Colonic mucosa (tissue), 4 donors: ENCODE measurements around the gene EARS2. TPM values are rescaled to one million over a fixed set of nuclear protein-coding genes. Genes with fewer than 3 reads are reported as not detected.
"Not testable (repeated sequence)": the region's sequence is repeated elsewhere in the genome, so short reads cannot be mapped to it uniquely, and the experiment has no call there.

Experiments used
- DNase-seq: peaks from one replicate; pipeline ENCODE4 v3.0.0-alpha.2; 2020
- H3K27ac ChIP-seq: fragments of 200-600 bp; one replicate; pipeline ENCODE4 v1.8.0; 2021
- H3K27me3 ChIP-seq: fragments of 200-600 bp; one replicate; pipeline ENCODE4 v1.8.0; 2021
- H3K36me3 ChIP-seq: fragments of 200-600 bp; one replicate; pipeline ENCODE4 v1.8.0; 2021
- H3K4me1 ChIP-seq: fragments of 200-600 bp; one replicate; pipeline ENCODE4 v1.8.0; 2021; ENCODE audit warnings: mild to moderate bottlenecking
- H3K4me3 ChIP-seq: fragments of 200-600 bp; one replicate; pipeline ENCODE4 v1.8.0; 2021
- H3K9ac ChIP-seq, 2 donors: one replicate each; pipeline ENCODE4 v1.7.0; 2013; ENCODE audit warnings: control low read depth in 2 of 2, low read depth in 2 of 2, low read length in 2 of 2
- H3K9me3 ChIP-seq: fragments of 200-600 bp; one replicate; pipeline ENCODE4 v1.8.0; 2021
- CTCF ChIP-seq: fragments of 200-600 bp; IDR thresholded peaks from one replicate; pipeline ENCODE4 v1.8.0; 2022; ENCODE audit warnings: antibody characterized with exemption, mild to moderate bottlenecking
- intact Hi-C: fragments of 100-400 bp; cut with DNase I; formaldehyde crosslinking; loops from one replicate; pipeline ENCODE4 v1.14.1; 2022
- total RNA-seq, 2 donors: library from RNA; stranded (reverse); fragmentation: NEBNext Ultra II Directional in 1 of 2; extraction: Animal tissue kit (Norgen Biotek cat#: 25700) in 1 of 2; gene quantifications; one replicate each; pipeline ENCODE4 v1.2.1, GENCODE V29; 2021
- donor health status: healthy.
- donor health status: DM: no; HTN: no; CAD: no.
- donor health status: DM: no; HTN: no; CAD: no.

EARS2 gene
- total RNA-seq, 2 donors from 2014 or later: 12.3 to 28.7 TPM

- Histone ChIP-seq H3K9ac (no peak overlapping the region), H3K4me3 (no peak overlapping the region), H3K27ac (no peak overlapping the region), H3K36me3 (peaks cover 9% of the 10 kb centered on the region), H3K9me3 (no peaks in the 10 kb centered on the region), H3K27me3 (no peaks in the 10 kb centered on the region), H3K4me1 (no peaks in the 10 kb centered on the region)
- no peak for DNase-seq
- intact Hi-C loops: no loop called here
- no peak for TF ChIP-seq CTCF
Observed at GRCh38 chr16:23484510-23485256, 72.5 kb downstream of the EARS2 start.

- H3K4me1 ChIP-seq, H3K27me3 ChIP-seq: not testable (repeated sequence)
- H3K36me3 ChIP-seq: peaks cover 12% of the 10 kb centered on the region
Observed at GRCh38 chr16:23483492-23483891, 73.7 kb downstream of the EARS2 start.

GRCh38 chr16:23482778-23483177 is 74.4 kb downstream of the EARS2 start:
- intact Hi-C loops: no loop called here
- H3K27ac ChIP-seq: no peak overlapping the region
- no peak overlapping the region for H3K9ac ChIP-seq
- no peak for TF ChIP-seq CTCF
- no peak overlapping the region for H3K4me3 ChIP-seq
- peaks cover 16% of the 10 kb centered on the region for H3K36me3 ChIP-seq
- DNase-seq: no peak
- H3K9me3 ChIP-seq: no peaks in the 10 kb centered on the region
- no peaks in the 10 kb centered on the region for H3K4me1 ChIP-seq
- no peaks in the 10 kb centered on the region for H3K27me3 ChIP-seq

More at GRCh38 chr16:23483492-23483891, 73.7 kb downstream of the EARS2 start:
- H3K9me3 ChIP-seq, intact Hi-C loops, H3K27ac ChIP-seq, H3K4me3 ChIP-seq, H3K9ac ChIP-seq, DNase-seq: not testable (repeated sequence)

- Histone ChIP-seq H3K36me3 (peaks cover 21% of the 10 kb centered on the region), H3K27me3 (no peaks in the 10 kb centered on the region), H3K4me1 (no peaks in the 10 kb centered on the region), H3K9ac (no peak overlapping the region), H3K9me3 (no peaks in the 10 kb centered on the region), H3K4me3 (no peak overlapping the region), H3K27ac (no peak overlapping the region)
- no peak for DNase-seq
- no peak for TF ChIP-seq CTCF
- intact Hi-C loops: no loop called here
Observed at GRCh38 chr16:23480257-23480656, 76.9 kb downstream of the EARS2 start.

- Histone ChIP-seq H3K27me3 (no peaks in the 10 kb centered on the region), H3K4me3 (no peak overlapping the region), H3K27ac (no peak overlapping the region), H3K9ac (no peak overlapping the region), H3K36me3 (peaks cover 21% of the 10 kb centered on the region), H3K9me3 (no peaks in the 10 kb centered on the region), H3K4me1 (no peaks in the 10 kb centered on the region)
- TF ChIP-seq CTCF: no peak
- intact Hi-C loops: no loop called here
- no peak for DNase-seq
Observed at GRCh38 chr16:23479138-23479537, 78.0 kb downstream of the EARS2 start.

GRCh38 chr16:23478566-23478965 is 78.6 kb downstream of the EARS2 start:
- peaks cover 21% of the 10 kb centered on the region for H3K36me3 ChIP-seq
- intact Hi-C loops: no loop called here
- TF ChIP-seq CTCF: no peak

More at GRCh38 chr16:23478566-23478965, 78.6 kb downstream of the EARS2 start:
- no peak for DNase-seq
- H3K27ac ChIP-seq: no peak overlapping the region
- no peaks in the 10 kb centered on the region for H3K9me3 ChIP-seq
- no peak overlapping the region for H3K9ac ChIP-seq
- no peak overlapping the region for H3K4me3 ChIP-seq
- H3K4me1 ChIP-seq: no peaks in the 10 kb centered on the region
- H3K27me3 ChIP-seq: no peaks in the 10 kb centered on the region
